HUES6 (cell line): ENCODE data around the gene KLK13.

Experiments
- H3K27ac ChIP-seq: 2 replicates; pipeline ENCODE4 v1.7.0; 2013; ENCODE audit warnings: low read depth, mild to moderate bottlenecking, low read length, inconsistent platforms
- H3K27me3 ChIP-seq: 2 replicates; pipeline ENCODE4 v1.6.1; 2013; ENCODE audit warnings: low read length; ENCODE audit not compliant: control insufficient read depth, insufficient read depth
- H3K36me3 ChIP-seq: 2 replicates; pipeline ENCODE4 v1.6.1; 2013; ENCODE audit warnings: low read length; ENCODE audit not compliant: control insufficient read depth, insufficient read depth
- H3K4me1 ChIP-seq: 2 replicates; pipeline ENCODE4 v1.6.1; 2013; ENCODE audit warnings: low read length; ENCODE audit not compliant: control insufficient read depth, insufficient read depth
- H3K4me3 ChIP-seq: 2 replicates; pipeline ENCODE4 v1.5.1; 2013; ENCODE audit warnings: low read depth, low read length
- H3K9ac ChIP-seq: one replicate; pipeline ENCODE4 v1.6.1; 2013; ENCODE audit warnings: mild to moderate bottlenecking, low read length
- H3K9me3 ChIP-seq: 2 replicates; pipeline ENCODE4 v1.6.1; 2013; ENCODE audit warnings: low read depth, low read length; ENCODE audit not compliant: control insufficient read depth, insufficient read depth

KLK13 gene

GRCh38 chr19:51100601-51101000, 35.7 kb upstream of the KLK13 start:
- H3K9ac ChIP-seq = no peak overlapping the region
- peaks cover 17% of the 10 kb centered on the region; the same call in 1 of the 2 replicates for H3K36me3 ChIP-seq
- H3K9me3 ChIP-seq = no peaks in the 10 kb centered on the region

GRCh38 chr19:51099047-51099382, 34.1 kb upstream of the KLK13 start:
- H3K4me3 ChIP-seq = peak overlapping the region; percentile 48
- H3K4me1 ChIP-seq = peaks cover 9% of the 10 kb centered on the region; the same call in 1 of the 2 replicates
- no peaks in the 10 kb centered on the region for H3K9me3 ChIP-seq
- H3K27me3 ChIP-seq = no peaks in the 10 kb centered on the region
- peaks cover 11% of the 10 kb centered on the region; the same call in 1 of the 2 replicates for H3K36me3 ChIP-seq
- no peak overlapping the region for H3K27ac ChIP-seq
- peak overlapping the region; percentile 48 for H3K9ac ChIP-seq

More at GRCh38 chr19:51100601-51101000, 35.7 kb upstream of the KLK13 start:
- Histone ChIP-seq H3K27ac (no peak overlapping the region), H3K4me3 (no peak overlapping the region), H3K27me3 (no peaks in the 10 kb centered on the region), H3K4me1 (0 out of 2 replicates have a peak, but pooled peaks cover 4% of the 10 kb centered on the region)

GRCh38 chr19:51098365-51099046, 33.6 kb upstream of the KLK13 start:
- no peaks in the 10 kb centered on the region for H3K27me3 ChIP-seq
- H3K4me3 ChIP-seq = peak overlapping the region; percentile 48; the same call in 1 of the 2 replicates
- no peaks in the 10 kb centered on the region for H3K9me3 ChIP-seq
- H3K36me3 ChIP-seq = peaks cover 11% of the 10 kb centered on the region; the same call in 1 of the 2 replicates
- no peak overlapping the region for H3K27ac ChIP-seq
- no peak overlapping the region for H3K9ac ChIP-seq
- H3K4me1 ChIP-seq = peaks cover 9% of the 10 kb centered on the region; the same call in 1 of the 2 replicates

GRCh38 chr19:51097796-51098195, 32.9 kb upstream of the KLK13 start:
- Histone ChIP-seq H3K27ac (no peak overlapping the region), H3K27me3 (no peaks in the 10 kb centered on the region), H3K4me1 (peaks cover 9% of the 10 kb centered on the region; the same call in 1 of the 2 replicates), H3K9me3 (no peaks in the 10 kb centered on the region), H3K36me3 (peaks cover 10% of the 10 kb centered on the region; the same call in 1 of the 2 replicates), H3K4me3 (no peak overlapping the region), H3K9ac (no peak overlapping the region)

- Histone ChIP-seq H3K9ac (no peak overlapping the region), H3K4me3 (no peak overlapping the region), H3K27ac (no peak overlapping the region), H3K36me3 (peaks cover 4% of the 10 kb centered on the region; the same call in 1 of the 2 replicates), H3K9me3 (no peaks in the 10 kb centered on the region), H3K4me1 (peaks cover 9% of the 10 kb centered on the region; the same call in 1 of the 2 replicates), H3K27me3 (no peaks in the 10 kb centered on the region)
These were observed 32.4 kb upstream of the KLK13 start for GRCh38 chr19:51097166-51097738.

- Histone ChIP-seq H3K9me3 (no peaks in the 10 kb centered on the region), H3K27ac (no peak overlapping the region), H3K4me1 (peaks cover 9% of the 10 kb centered on the region; the same call in 1 of the 2 replicates), H3K36me3 (peaks cover 4% of the 10 kb centered on the region; the same call in 1 of the 2 replicates), H3K27me3 (no peaks in the 10 kb centered on the region), H3K9ac (no peak overlapping the region), H3K4me3 (no peak overlapping the region)
These were observed 31.7 kb upstream of the KLK13 start for GRCh38 chr19:51096473-51097165.

- H3K36me3 ChIP-seq = 0 out of 2 replicates have a peak, but pooled peaks cover 4% of the 10 kb centered on the region
- H3K9me3 ChIP-seq = no peaks in the 10 kb centered on the region
- H3K9ac ChIP-seq = no peak overlapping the region
- H3K27me3 ChIP-seq = peaks cover 3% of the 10 kb centered on the region; the same call in 1 of the 2 replicates
- peaks cover 9% of the 10 kb centered on the region; the same call in 1 of the 2 replicates for H3K4me1 ChIP-seq
- H3K4me3 ChIP-seq = no peak overlapping the region
- no peak overlapping the region for H3K27ac ChIP-seq
These were observed 29.9 kb upstream of the KLK13 start for GRCh38 chr19:51094696-51095279.

- H3K27ac ChIP-seq = no peak overlapping the region
- H3K4me3 ChIP-seq = no peak overlapping the region
- no peak overlapping the region for H3K9ac ChIP-seq
- H3K36me3 ChIP-seq = 0 out of 2 replicates have a peak, but pooled peaks cover 4% of the 10 kb centered on the region
- peaks cover 3% of the 10 kb centered on the region; the same call in 1 of the 2 replicates for H3K27me3 ChIP-seq
- peaks cover 5% of the 10 kb centered on the region; the same call in 1 of the 2 replicates for H3K4me1 ChIP-seq
- no peaks in the 10 kb centered on the region for H3K9me3 ChIP-seq
These were observed 28.8 kb upstream of the KLK13 start for GRCh38 chr19:51093510-51094345.

GRCh38 chr19:51093101-51093500, 28.2 kb upstream of the KLK13 start:
- H3K27me3 ChIP-seq = peaks cover 3% of the 10 kb centered on the region; the same call in 1 of the 2 replicates
- H3K4me1 ChIP-seq = peaks cover 5% of the 10 kb centered on the region; the same call in 1 of the 2 replicates
- no peaks in the 10 kb centered on the region for H3K9me3 ChIP-seq
- H3K36me3 ChIP-seq = 0 out of 2 replicates have a peak, but pooled peaks cover 4% of the 10 kb centered on the region
- no peak overlapping the region for H3K9ac ChIP-seq
- no peak overlapping the region for H3K4me3 ChIP-seq
- no peak overlapping the region for H3K27ac ChIP-seq
